GM19324 (cell line): ENCODE data around the gene SERPINA4.
"Not testable (repeated sequence)": the region's sequence is repeated elsewhere in the genome, so short reads cannot be mapped to it uniquely, and the experiment has no call there.

Experiments used
- ATAC-seq: cut with Tn5 transposase; IDR thresholded peaks from one replicate; pipeline ENCODE4 v1.9.1; 2021; ENCODE audit warnings: mild to moderate bottlenecking, moderate library complexity; ENCODE audit not compliant: unreplicated experiment, low FRiP score

SERPINA4 gene

GRCh38 chr14:94584591-94585280, 23.5 kb downstream of the SERPINA4 start:
- ATAC-seq, result no peak

DNA sequence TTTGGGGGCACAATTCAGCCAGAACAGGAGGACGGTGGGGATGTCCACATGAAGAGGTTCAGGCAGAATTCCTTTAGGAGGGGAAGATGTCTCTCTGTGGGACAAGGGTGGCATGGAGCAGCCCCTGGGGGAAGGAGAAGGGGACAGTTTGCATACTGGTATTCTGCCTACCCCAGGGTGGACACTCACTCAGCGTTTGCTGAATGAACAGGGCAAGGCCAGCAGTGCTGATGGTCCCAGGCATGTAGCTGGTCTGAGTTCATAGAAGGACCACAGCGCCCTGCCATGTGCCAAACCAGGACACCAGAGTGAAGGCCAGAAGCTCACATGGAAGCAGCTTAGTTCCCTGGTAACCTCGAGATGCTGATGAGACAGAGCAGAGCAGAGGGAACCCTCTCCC, 25.4 kb downstream of the SERPINA4 start:
- ATAC-seq, result no peak

- ATAC-seq, result no peak
These were observed 27.1 kb downstream of the SERPINA4 start for GRCh38 chr14:94588311-94588710.

DNA sequence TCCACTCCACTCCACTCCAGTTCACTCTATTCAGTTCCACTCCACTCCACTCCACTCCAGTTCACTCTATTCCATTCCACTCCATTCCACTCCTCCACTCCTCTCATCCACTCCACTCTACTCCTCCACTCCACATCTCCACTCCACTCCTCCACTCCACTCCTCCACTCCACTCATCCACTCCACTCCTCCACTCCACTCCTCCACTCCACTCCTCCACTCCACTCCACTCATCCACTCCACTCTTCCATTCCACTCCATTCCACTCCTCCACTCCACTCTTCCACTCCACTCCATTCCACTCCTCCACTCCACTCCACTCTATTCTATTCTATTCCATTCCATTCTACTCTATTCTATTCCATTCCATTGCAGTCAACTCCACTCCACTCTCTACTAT, 29.8 kb downstream of the SERPINA4 start:
- ATAC-seq, result no peak

- ATAC-seq, result no peak
These were observed 30.6 kb downstream of the SERPINA4 start for GRCh38 chr14:94591871-94592270.

DNA sequence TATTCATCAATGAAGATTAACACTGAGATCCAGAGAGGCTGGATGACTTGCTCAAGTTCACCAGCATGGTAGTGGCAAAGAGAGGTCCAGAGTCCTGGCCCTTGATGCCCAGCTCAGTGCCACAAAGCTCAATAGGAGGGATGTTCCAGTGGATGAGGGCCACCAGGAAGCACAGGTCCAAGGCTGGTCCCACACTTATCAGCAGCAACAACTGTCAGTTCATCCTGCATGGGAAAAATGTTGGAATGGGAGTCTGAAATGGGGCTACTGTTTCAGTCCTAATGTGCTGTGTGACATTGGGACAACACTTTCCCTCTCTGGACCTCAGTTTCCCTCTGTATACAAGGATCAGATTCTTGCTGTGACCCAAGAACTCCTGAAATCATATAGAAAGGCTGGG, 31.2 kb downstream of the SERPINA4 start:
- no peak for ATAC-seq

DNA sequence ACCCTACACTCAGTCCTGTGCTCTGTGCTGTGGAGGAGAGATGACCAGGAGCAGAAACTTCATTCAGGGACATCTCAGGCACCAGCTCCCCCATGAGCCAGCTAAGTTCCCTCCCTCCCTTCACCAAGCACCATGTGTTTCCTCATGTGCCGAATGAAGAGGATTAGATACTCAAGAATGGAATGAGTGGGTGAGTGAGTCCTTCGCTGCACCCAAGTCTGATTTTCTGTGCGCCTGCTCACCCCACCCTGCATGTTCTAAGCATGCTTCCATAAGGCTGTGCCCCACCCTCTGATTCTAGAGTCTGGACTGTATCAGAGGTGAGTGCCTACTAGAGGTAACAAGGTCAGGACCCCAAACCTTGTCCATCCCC, 32.1 kb downstream of the SERPINA4 start:
- no peak for ATAC-seq

- ATAC-seq, result no peak
These were observed 32.6 kb downstream of the SERPINA4 start for GRCh38 chr14:94593749-94594431.

GRCh38 chr14:94594441-94594840, 33.2 kb downstream of the SERPINA4 start:
- no peak for ATAC-seq

DNA sequence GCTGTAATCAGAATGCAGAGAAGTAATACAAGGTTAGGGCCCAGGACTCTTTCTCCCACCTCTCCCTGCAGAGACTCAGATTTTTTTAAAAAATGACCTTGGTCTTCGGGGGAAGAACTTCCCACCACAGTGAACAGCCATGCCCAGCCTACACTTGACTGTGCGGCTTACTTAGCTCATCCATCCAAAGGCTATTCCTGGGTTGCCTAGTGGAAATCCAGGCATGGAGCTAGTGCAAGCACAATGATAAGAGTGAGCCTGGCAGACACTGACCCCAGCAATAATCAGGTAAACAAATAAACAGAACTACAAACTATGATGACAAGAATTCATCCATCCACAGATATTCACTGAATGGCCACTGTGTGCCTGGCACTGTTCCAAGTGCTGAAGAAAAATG, 34.7 kb downstream of the SERPINA4 start:
- no peak for ATAC-seq

- no peak for ATAC-seq
These were observed 35.1 kb downstream of the SERPINA4 start for GRCh38 chr14:94596361-94596760.

GRCh38 chr14:94597788-94598187, 36.5 kb downstream of the SERPINA4 start:
- ATAC-seq, result no peak

- no peak for ATAC-seq
These were observed 37.2 kb downstream of the SERPINA4 start for GRCh38 chr14:94598506-94598815.

GRCh38 chr14:94598816-94599655, 37.8 kb downstream of the SERPINA4 start:
- ATAC-seq, result no peak

GRCh38 chr14:94599656-94600004, 38.4 kb downstream of the SERPINA4 start:
- no peak for ATAC-seq

DNA sequence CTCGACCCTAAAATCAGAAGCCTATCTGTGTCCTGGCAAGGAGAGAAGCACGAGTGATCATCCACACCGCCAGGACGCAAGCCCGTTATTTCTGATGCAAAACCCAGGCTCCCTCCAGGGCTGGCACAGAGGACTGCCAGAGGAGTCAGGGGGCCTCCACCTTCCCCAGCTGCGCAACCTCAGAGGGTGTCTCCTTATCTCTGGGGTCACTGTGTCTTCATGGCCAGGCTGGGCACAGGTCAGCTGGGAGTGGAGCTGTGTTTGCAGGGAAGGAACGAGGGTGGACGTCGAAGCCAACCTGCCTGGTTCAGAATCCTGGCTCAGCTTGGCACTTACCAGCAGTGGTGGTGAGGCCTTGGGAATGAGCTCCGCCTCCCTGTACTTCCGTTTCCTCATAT, 38.9 kb downstream of the SERPINA4 start:
- no peak for ATAC-seq

DNA sequence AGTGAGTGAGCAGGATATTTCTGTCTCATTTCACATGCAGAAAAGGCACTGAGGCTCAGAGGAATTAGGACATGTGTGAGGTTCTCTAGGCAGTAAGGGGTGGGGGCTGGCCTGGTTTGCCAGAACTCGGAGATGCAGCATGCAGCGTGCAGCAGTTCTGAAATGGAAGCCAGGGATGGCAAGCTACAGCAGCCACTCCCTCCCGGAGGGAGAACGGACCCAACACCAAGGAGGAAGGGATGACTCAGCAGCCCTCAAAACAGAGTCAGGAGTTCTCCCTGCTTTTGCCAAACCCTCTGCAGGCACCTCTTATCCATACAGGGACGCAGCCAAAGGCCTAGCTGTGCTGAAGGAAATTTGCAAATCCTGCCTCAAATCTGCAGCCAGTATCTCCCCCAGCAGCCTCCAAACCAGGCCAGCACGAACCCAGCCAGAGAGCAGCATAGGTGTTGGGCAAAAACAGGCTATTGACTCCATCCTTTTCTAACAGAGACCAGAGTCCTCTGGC, 40.7 kb downstream of the SERPINA4 start:
- ATAC-seq, result no peak

DNA sequence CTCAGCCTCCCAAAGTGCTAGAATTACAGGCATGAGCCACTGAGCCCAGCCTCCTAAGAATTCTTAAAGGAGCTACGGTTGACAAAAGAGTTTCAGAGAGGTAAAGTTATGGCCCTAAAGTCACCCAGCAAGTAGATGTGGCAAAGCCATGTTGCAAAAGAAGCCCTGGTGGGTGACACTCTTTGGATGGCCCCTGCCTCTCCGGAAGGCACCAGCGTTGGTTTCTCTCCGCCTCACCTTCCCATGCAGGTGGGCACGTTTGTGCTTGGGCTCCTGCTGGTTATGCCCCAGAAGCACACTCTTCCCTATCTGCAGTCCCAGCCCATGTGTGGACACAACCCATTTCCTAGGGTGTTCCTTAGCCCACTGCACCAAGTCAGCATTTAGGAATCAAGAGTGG, 41.5 kb downstream of the SERPINA4 start:
- no peak for ATAC-seq

DNA sequence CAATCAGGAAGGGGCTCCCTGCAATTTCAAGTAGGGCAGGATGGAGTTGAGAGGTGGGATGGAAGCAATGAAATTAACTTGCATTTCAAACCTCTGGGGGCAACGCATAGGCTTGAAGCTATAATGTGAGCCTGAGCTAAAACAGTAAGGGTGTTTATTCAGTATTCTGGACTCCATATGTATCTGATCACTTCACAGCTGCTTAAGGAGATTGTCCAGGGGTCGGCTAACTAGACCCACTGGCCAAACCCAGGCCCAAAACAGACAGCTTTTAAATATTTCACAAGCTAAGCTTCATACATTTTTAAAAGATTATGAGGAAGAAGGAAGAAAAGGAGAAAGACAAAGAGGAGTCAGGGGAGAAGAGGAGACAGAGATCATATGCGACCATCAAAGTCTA, 44.1 kb downstream of the SERPINA4 start:
- no peak for ATAC-seq

- ATAC-seq, result not testable (repeated sequence)
These were observed 47.7 kb downstream of the SERPINA4 start for GRCh38 chr14:94608966-94609365.

- ATAC-seq, result no peak
These were observed 49.9 kb downstream of the SERPINA4 start for GRCh38 chr14:94611179-94611578.

- ATAC-seq, result no peak
These were observed 50.9 kb downstream of the SERPINA4 start, which contains the start of gene SERPINA3 for GRCh38 chr14:94612174-94612573. TSS of gene SERPINA3 (plus strand) at chr14:94612391. CDS start at chr14:94614442, 2,051 bp downstream.
